Astrocyte of the spinal cord (primary cell): ENCODE results near the gene APOBEC3H.

Source experiments
- DNase-seq: peaks from one replicate; pipeline ENCODE4 v3.0.0; 2011; ENCODE audit warnings: low read depth, low spot score
- H3K4me3 ChIP-seq: 2 replicates; pipeline ENCODE4 v1.5.1; 2011; ENCODE audit warnings: low read depth, mild to moderate bottlenecking, low read length, moderate library complexity
- in situ Hi-C: cut with HindIII; loops from 2 replicates; pipeline ENCODE4 v1.10.0; 2017; ENCODE audit warnings: low sequenced_read_pairs
- TF ChIP-seq, protein P1 (sequence below): IDR thresholded peaks from 2 replicates; pipeline ENCODE4 v1.5.1; 2012; ENCODE audit warnings: low read depth, mild to moderate bottlenecking, low read length, inconsistent platforms

Gene APOBEC3H

DNA sequence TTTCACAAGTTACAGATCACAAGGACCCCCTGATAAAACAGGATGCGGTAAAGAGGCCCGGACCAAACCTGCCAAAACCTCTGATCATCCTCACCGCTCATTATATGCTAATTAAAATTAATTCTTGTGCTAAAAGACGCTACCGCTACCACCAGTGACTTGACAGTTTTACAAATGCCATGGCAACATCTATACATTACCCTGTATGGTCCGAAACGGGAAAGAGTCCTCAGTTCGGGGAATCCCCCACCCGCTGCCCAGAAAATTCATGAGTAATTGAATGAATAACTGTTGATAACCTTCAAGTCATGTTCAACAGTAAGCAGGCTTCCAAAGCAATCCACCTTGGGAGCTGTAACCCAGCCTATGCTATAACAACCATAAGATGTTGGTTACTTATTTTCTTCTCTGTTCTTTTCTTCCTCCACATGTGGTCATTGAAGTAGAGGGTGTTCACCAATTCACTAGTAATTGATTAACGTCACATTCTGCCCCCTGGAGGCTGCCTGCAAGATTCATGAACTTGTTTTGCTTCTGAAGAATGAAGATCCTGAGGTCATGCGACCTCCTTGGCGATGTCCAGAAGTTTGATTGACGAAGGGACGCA lies 20.6 kb downstream of the APOBEC3H start:
- in situ Hi-C loops = no loop called here
- no peak overlapping the region for H3K4me3 ChIP-seq
- TF ChIP-seq, protein P1, sequence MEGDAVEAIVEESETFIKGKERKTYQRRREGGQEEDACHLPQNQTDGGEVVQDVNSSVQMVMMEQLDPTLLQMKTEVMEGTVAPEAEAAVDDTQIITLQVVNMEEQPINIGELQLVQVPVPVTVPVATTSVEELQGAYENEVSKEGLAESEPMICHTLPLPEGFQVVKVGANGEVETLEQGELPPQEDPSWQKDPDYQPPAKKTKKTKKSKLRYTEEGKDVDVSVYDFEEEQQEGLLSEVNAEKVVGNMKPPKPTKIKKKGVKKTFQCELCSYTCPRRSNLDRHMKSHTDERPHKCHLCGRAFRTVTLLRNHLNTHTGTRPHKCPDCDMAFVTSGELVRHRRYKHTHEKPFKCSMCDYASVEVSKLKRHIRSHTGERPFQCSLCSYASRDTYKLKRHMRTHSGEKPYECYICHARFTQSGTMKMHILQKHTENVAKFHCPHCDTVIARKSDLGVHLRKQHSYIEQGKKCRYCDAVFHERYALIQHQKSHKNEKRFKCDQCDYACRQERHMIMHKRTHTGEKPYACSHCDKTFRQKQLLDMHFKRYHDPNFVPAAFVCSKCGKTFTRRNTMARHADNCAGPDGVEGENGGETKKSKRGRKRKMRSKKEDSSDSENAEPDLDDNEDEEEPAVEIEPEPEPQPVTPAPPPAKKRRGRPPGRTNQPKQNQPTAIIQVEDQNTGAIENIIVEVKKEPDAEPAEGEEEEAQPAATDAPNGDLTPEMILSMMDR = peak; percentile 51
- DNase-seq = peak; percentile 35

DNA sequence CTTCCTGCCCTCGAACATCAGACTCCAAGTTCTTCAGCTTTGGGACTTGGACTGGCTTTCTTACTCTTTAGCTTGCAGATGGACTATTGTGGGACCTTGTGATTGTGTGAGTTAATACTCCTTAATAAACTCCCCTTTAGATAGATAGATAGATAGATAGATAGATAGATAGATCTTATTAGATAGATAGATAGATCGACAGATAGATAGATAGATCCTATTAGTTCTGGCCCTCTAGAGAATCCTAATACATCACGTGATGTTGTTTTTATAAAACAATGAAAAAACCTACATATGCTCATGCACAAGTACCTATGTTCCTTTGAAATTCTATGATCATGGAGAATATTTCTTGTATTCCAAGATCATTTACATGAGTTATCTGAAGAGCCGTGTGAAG lies 23.9 kb downstream of the APOBEC3H start:
- TF ChIP-seq, protein P1 = no peak
- in situ Hi-C loops = no loop called here
- no peak overlapping the region for H3K4me3 ChIP-seq
- DNase-seq = no peak

DNA sequence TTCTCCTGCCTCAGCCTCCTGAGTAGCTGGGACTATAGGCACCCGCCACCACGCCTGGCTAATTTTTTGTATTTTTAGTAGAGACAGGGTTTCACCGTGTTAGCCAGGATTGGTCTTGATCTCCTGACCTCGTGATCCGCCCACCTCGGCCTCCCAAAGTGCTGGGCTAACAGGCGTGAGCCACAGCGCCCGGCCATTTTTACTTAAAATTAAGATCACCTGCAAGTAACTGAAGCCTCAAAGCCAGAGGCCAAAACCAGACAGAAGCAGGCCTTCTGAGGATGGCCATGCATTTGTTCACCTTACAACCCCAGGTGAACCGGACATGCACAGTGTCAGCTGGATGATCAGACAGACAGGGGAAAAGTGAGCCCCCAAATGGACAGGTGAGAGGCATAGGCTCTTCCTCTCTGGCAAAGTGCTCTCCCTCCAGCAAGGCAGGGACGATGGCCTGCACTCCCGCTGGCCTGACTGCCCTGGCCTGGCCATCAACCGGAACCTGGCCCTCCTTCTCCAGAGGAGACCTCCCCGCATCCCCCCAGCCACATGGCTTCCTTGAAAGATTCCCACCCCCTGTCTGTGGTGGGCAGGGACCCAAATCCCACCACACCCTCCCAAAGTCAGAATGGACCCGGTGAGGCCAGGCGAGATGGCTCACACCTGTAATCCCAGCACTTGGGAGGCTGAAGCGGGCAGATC lies 25.9 kb downstream of the APOBEC3H start:
- TF ChIP-seq, protein P1 = no peak
- no peak for DNase-seq
- in situ Hi-C loops = no loop called here
- H3K4me3 ChIP-seq = no peak overlapping the region

DNA sequence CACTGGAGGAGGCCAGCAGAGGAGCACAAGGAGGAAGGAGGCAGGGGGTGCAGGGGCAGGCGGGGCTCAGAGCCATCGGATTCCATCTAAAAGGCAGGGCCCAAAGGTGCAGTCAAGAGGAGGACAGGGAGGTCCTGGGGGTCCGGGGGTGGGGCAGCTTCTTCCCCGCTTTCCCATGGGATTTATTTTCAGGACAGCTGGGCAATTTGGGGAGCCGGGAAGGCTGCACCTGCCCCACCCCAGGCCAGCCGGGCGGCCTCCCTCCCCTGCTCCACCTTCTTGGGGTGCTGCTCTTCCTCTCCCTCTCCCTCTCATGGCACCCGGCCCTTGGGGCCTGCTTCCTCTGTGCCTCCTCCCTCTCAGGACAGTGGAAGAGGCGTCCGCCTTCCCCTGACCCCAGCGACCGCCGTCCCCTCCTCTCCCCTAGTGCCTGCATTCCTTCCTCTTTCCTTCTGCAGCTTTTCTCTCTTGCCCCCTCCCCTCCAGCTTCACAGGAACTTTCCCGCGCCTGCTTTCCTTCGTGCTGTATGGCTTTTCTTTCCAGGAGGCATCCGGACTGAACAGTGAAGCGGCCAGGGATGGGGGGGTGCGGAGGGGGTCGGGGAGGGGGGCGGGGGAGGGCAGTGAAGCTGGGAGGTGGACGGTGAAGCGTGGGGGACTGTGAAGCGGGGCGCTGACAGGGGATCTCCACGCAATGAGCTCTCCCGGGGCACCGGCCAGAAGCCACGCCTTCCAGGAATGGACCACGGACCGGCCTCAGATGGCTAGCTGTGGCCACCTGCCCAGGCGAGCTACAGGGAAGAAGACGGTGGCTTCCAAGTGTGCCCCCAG lies 26.9 kb downstream of the APOBEC3H start:
- TF ChIP-seq, protein P1 = no peak
- DNase-seq = no peak
- in situ Hi-C loops = no loop called here
- no peak overlapping the region for H3K4me3 ChIP-seq

DNA sequence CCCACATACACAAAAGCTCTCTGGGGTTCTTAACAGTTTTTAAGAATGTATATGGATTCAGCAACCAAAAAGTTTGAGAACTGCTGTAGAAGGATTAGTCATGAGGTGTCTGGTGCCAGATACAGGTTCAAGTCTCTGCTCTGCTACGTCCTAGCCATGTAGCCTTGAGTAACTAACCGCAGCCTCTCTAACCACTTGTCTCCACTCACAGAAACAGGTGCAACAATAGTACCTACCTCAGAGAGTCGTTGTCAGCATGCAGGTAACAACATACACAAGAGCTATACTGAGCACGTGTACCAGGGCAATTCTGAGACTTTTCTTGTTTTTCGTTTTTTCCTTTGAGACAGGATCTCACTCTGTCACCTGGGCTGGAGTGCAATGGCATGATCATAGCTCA lies 28.6 kb downstream of the APOBEC3H start:
- DNase-seq = no peak
- H3K4me3 ChIP-seq = no peak overlapping the region
- TF ChIP-seq, protein P1 = no peak
- in situ Hi-C loops = no loop called here

DNA sequence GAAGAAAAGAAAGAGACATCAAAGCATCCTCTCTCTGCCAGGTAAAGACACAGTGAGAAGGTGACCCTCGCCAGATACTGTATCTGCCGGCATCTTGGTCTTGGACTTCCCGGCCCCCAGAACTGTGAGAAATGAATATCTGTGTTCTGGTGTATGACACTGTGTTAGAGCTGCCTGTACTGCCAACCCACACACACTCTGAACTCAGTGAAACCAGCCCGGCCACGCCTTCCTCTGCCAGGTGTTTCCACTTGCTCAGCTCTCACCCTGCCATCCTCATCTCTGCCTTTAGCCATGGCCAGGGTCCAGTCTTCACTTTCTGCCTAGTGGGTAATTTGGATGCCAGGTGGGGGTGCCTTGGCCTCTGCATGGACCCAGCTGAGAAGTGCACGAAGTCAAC lies 31.5 kb downstream of the APOBEC3H start:
- in situ Hi-C loops = no loop called here
- H3K4me3 ChIP-seq = no peak overlapping the region
- no peak for DNase-seq
- TF ChIP-seq, protein P1 = no peak
